CD4-positive, alpha-beta T cell treated with Interleukin-2 at 100 ng/mL for 4 hours (primary cell): ENCODE measurements around the gene SIAH3.
"Not testable (repeated sequence)": the region's sequence is repeated elsewhere in the genome, so short reads cannot be mapped to it uniquely, and the experiment has no call there.

Experiments used
- DNase-seq: peaks from one replicate; pipeline ENCODE4 v3.0.0-alpha.2; 2020; ENCODE audit warnings: low spot score

Gene SIAH3, protein sequence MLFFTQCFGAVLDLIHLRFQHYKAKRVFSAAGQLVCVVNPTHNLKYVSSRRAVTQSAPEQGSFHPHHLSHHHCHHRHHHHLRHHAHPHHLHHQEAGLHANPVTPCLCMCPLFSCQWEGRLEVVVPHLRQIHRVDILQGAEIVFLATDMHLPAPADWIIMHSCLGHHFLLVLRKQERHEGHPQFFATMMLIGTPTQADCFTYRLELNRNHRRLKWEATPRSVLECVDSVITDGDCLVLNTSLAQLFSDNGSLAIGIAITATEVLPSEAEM

GRCh38 chr13:45851171-45851921 lies at the start of gene SIAH3:
Gene SIAH3, minus strand, starts transcription at chr13:45851753. Its CDS starts 124 bp downstream, at chr13:45851629.
- DNase-seq: peak; percentile 5

DNA sequence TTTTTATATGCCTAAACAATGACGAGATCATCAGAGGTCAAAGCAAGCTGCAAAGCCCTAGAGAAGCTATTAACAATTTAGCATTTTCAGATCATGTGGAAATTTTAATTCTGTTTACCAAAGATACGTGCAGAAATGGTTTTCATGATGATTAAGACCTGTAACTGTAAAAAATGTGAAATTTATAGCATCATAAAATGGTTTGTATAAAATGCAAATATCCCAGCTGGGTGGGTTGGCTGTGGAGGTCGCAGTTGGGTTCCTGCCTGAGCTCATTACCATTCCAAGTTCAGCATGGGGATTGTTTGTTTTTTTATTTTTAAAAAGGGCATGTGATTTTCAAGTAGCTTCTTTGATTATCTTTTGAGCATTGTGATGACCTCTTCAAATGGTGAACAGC lies 47.9 kb upstream of the SIAH3 start:
- DNase-seq: no peak

- no peak for DNase-seq
These were observed 46.0 kb upstream of the SIAH3 start for GRCh38 chr13:45897562-45897961.

DNA sequence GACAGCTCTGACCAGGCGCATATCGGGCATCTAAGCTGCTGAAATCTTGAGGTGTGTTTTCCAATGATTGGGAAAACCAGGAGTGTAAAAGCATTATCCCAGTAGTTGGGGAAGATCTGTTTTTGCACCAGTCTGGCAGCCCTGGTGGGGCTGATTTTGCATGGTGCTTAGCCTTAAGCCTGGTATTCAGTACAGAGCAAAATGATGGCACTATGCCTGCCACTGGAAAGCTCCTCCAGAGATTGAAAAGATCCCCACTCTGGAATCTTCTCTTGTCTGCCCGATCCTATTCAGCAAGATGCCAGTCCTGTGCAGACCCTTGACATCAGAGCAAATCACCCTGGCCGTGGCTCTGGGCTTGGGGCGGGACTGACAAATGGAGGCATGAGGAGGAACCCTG lies 44.7 kb upstream of the SIAH3 start:
- DNase-seq: no peak

- no peak for DNase-seq
These were observed 44.3 kb upstream of the SIAH3 start for GRCh38 chr13:45895881-45896280.

DNA sequence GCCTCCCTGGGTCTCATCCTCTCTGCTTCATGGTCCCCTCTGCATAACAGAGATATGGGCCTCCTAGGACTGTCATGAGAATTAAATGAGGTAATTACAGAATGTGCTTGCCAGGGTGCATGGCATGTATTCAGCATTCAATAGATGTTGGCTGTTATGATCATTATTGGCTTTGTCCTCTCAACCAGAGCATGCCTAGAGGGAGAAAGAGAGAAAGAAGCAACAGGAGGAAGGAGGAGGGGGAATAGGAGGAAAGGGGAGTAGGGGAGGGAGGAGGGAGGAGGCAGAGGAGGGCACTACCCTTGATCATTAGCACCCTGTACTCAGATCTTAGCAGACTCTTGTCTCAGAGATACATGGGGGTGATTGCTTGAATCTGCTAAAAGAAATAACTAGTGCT lies 41.0 kb upstream of the SIAH3 start:
- DNase-seq: no peak

GRCh38 chr13:45889590-45890243 lies 38.2 kb upstream of the SIAH3 start:
- no peak for DNase-seq

GRCh38 chr13:45886466-45886865 lies 34.9 kb upstream of the SIAH3 start:
- no peak for DNase-seq

DNA sequence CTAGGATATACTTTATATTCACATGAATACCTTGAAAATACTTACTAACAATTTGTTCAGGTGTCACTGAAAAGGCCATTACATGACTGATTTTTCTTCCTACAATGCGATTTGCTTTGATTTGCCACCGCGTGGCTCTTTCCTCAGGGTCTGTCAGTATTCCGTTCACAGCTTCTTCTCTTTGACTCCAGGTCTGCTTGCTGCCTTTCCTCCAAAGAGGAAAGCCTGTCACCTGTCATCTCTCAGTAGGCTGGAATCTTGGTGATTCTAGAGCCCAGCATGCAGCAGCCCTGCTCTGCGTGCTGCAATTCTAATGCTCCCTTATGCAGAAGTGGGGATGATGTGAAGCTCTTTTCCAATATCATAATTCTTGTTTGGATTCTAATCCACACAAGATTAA lies 33.6 kb upstream of the SIAH3 start:
- no peak for DNase-seq

- DNase-seq: no peak
These were observed 31.1 kb upstream of the SIAH3 start for GRCh38 chr13:45882626-45883025.

GRCh38 chr13:45881353-45881752 lies 29.8 kb upstream of the SIAH3 start:
- DNase-seq: no peak

- DNase-seq: no peak
These were observed 28.7 kb upstream of the SIAH3 start for GRCh38 chr13:45880242-45880641.

- no peak for DNase-seq
These were observed 28.1 kb upstream of the SIAH3 start for GRCh38 chr13:45879666-45880065.

- DNase-seq: no peak
These were observed 27.4 kb upstream of the SIAH3 start for GRCh38 chr13:45878966-45879365.

DNA sequence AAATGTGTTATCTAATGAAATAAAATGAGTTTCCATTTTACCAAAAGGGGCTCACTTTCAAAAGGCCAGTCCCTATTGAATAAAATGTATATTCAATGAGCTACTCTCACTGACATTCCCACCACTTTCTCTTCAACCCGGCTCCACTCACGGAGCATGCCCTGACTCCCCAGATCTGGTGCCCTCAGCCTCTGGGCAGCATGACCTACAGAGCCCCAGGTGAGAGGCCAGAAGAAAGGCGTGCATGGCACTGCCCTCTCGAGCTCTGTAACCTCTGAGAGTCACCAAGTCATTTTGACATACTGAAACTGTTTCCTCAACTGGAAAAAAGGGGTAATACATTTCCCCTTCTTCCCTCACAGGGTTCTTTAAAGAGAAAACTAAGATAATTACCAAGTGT lies 25.2 kb upstream of the SIAH3 start:
- DNase-seq: no peak

DNA sequence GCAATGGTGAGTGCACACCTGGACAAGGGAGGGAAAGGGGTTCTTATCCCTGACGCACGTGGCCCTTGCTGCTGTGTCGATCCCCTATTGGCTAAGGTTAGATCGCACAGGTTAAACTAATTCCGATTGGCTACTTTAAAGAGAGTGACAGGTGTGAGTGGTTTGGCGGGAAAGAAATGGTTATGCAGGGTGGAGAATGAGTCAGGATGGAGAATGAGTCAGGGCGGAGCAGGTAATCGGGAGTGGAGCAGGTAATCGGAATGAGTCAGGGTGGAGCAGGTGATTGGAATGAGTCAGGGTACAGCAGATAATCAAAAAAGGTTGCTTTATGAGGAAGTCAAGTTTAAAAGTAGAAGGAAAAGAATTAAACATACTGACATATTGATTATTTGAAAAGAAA lies 24.4 kb upstream of the SIAH3 start:
- no peak for DNase-seq

- DNase-seq: no peak
These were observed 22.2 kb upstream of the SIAH3 start for GRCh38 chr13:45873491-45874325.

GRCh38 chr13:45872566-45872965 lies 21.0 kb upstream of the SIAH3 start:
- DNase-seq: no peak

GRCh38 chr13:45871201-45871600 lies 19.6 kb upstream of the SIAH3 start:
- DNase-seq: not testable (repeated sequence)

DNA sequence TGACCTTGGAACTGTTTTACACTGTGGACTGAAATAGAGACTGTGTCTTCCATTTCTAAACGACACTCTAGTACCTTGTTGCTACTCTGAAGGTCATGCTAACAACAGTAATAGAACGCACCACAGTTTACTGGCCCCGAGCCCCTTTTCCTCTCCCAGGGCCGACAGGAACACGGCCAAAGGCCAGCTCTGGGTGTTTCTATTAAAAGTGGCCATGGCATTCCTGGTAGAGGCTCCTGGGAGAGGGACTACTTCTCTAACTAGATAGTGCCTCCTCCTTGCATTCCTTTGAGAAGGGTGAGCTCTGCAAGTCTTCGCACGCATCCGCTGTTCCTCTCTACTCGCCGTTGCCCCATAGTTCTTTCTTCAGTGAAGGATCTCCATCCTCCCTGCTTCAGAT lies 18.7 kb upstream of the SIAH3 start:
- no peak for DNase-seq

DNA sequence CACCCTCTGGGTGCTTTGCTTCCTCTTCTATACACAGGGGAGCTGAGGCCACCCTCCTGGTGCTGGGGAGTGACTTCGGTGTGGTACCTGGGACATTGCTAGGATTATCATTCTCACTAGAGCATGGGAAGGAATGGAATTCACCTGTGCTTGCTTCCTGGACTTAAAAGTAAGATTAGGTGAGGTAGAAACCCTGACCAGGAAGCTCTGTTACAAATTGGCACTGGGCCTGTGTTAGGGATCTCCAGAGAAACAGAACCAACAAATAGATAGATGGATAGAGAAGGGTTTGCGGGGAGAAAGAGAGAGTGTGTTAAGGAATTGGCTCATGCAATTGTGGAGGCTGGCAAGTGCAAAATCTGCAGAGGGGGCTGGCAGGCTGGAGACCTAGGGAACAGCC lies 13.9 kb upstream of the SIAH3 start:
- no peak for DNase-seq
